HG03457 (cell line): ENCODE results near the gene LRP1B.
"Not testable (repeated sequence)": the region's sequence is repeated elsewhere in the genome, so short reads cannot be mapped to it uniquely, and the experiment has no call there.

Experiments used
- ATAC-seq: cut with Tn5 transposase; IDR thresholded peaks from one replicate; pipeline ENCODE4 v1.9.1; 2021; ENCODE audit warnings: moderate number of reproducible peaks; ENCODE audit not compliant: unreplicated experiment

LRP1B gene

GRCh38 chr2:140427033-140427432 is 1703.8 kb downstream of the LRP1B start:
- not testable (repeated sequence) for ATAC-seq

- no peak for ATAC-seq
Observed at GRCh38 chr2:140424471-140424870, 1706.3 kb downstream of the LRP1B start.

GRCh38 chr2:140422759-140423158 is 1708.1 kb downstream of the LRP1B start:
- no peak for ATAC-seq

GRCh38 chr2:140417504-140417903 is 1713.3 kb downstream of the LRP1B start:
- no peak for ATAC-seq

- ATAC-seq, result no peak
Observed at GRCh38 chr2:140416577-140416976, 1714.2 kb downstream of the LRP1B start.

GRCh38 chr2:140415035-140415434 is 1715.8 kb downstream of the LRP1B start:
- ATAC-seq, result not testable (repeated sequence)

- no peak for ATAC-seq
Observed at GRCh38 chr2:140410695-140411094, 1720.1 kb downstream of the LRP1B start.

GRCh38 chr2:140401056-140401455 is 1729.8 kb downstream of the LRP1B start:
- ATAC-seq, result no peak

- no peak for ATAC-seq
Observed at GRCh38 chr2:140392824-140393223, 1738.0 kb downstream of the LRP1B start.

GRCh38 chr2:140384946-140385345 is 1745.9 kb downstream of the LRP1B start:
- no peak for ATAC-seq

- ATAC-seq, result no peak
Observed at GRCh38 chr2:140383781-140384180, 1747.0 kb downstream of the LRP1B start.

GRCh38 chr2:140376686-140377085 is 1754.1 kb downstream of the LRP1B start:
- ATAC-seq, result no peak

GRCh38 chr2:140363131-140363530 is 1767.7 kb downstream of the LRP1B start:
- ATAC-seq, result no peak

GRCh38 chr2:140362361-140362760 is 1768.5 kb downstream of the LRP1B start:
- ATAC-seq, result no peak

- no peak for ATAC-seq
Observed at GRCh38 chr2:140359056-140359771, 1771.6 kb downstream of the LRP1B start.

GRCh38 chr2:140356697-140357096 is 1774.1 kb downstream of the LRP1B start:
- no peak for ATAC-seq

GRCh38 chr2:140355511-140356090 is 1775.2 kb downstream of the LRP1B start:
- no peak for ATAC-seq

GRCh38 chr2:140354544-140354943 is 1776.3 kb downstream of the LRP1B start:
- no peak for ATAC-seq

- ATAC-seq, result no peak
Observed at GRCh38 chr2:140353541-140353940, 1777.3 kb downstream of the LRP1B start.

GRCh38 chr2:140351692-140352091 is 1779.1 kb downstream of the LRP1B start:
- no peak for ATAC-seq

- ATAC-seq, result no peak
Observed at GRCh38 chr2:140349695-140350094, 1781.1 kb downstream of the LRP1B start.

GRCh38 chr2:140348826-140349225 is 1782.0 kb downstream of the LRP1B start:
- ATAC-seq, result no peak

- no peak for ATAC-seq
Observed at GRCh38 chr2:140344838-140345237, 1786.0 kb downstream of the LRP1B start.
